Neutrophil (primary cell): ENCODE results near the gene MOB3A.
A peak's percentile ranks its signal among the peaks of the same experiment; 100 is the strongest.

Experiments
- H3K27ac ChIP-seq: fragments of 200-600 bp; sonication (generic); 2 replicates; pipeline ENCODE4 v1.5.1; 2016; ENCODE audit warnings: mild to moderate bottlenecking, moderate library complexity
- H3K27me3 ChIP-seq: fragments of 200-600 bp; sonication (generic); 2 replicates; pipeline ENCODE4 v1.6.0; 2016; ENCODE audit warnings: mild to moderate bottlenecking
- H3K36me3 ChIP-seq: fragments of 200-600 bp; sonication (generic); 2 replicates; pipeline ENCODE4 v1.5.1; 2017
- H3K4me1 ChIP-seq, 2 experiments: fragments of 200-600 bp in 1 of 2; sonication (generic) in 1 of 2; 1 replicate in 1 of 2; 2 replicates in 1 of 2; pipeline versions ENCODE4 v1.5.1 to v1.6.1; 2013 to 2016; ENCODE audit warnings: low read depth in 1 of 2, low read length in 1 of 2, mild to moderate bottlenecking in 1 of 2, moderate library complexity in 1 of 2; ENCODE audit not compliant: control insufficient read depth in 1 of 2, insufficient read depth in 1 of 2
- H3K4me3 ChIP-seq, 2 experiments: fragments of 200-600 bp in 1 of 2; sonication (generic) in 1 of 2; 1 replicate in 1 of 2; 2 replicates in 1 of 2; pipeline ENCODE4 v1.5.1; 2013 to 2016; ENCODE audit warnings: low read depth in 1 of 2, low read length in 1 of 2, mild to moderate bottlenecking in 1 of 2, moderate library complexity in 1 of 2
- H3K9me3 ChIP-seq: fragments of 200-600 bp; sonication (generic); 2 replicates; pipeline ENCODE4 v1.5.1; 2016
- TF ChIP-seq, protein P1 (sequence below): fragments of 200-600 bp; sonication (generic); IDR thresholded peaks from 2 replicates; pipeline ENCODE4 v1.5.1; 2016; ENCODE audit warnings: antibody characterized with exemption

Gene MOB3A

DNA sequence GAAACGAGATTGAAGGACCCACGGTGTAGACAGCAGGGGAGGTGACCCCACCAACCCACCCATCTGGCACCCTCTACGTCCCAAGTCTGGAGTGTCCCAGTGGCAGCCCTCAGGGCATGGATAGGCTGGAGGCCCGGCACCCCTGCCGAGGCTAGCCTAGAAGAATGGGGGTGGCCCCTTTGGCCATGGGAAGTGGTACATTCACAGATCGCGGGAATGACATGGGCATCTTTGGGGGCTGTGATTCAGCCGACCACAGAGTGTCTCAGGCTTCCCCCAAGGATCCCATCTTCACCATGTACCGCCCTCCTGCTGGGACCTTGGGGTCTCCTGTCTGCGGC lies 33.8 kb downstream of the MOB3A start:
- H3K9me3 ChIP-seq: no peaks in the 10 kb centered on the region
- H3K4me3 ChIP-seq: peak overlapping the region; percentile 89 to 90
- peaks cover 34 to 36% of the 10 kb centered on the region in 2 experiments for H3K4me1 ChIP-seq
- peak overlapping the region; percentile 99 for H3K27ac ChIP-seq
- H3K36me3 ChIP-seq: peaks cover 15% of the 10 kb centered on the region
- no peaks in the 10 kb centered on the region for H3K27me3 ChIP-seq
- TF ChIP-seq, protein P1, sequence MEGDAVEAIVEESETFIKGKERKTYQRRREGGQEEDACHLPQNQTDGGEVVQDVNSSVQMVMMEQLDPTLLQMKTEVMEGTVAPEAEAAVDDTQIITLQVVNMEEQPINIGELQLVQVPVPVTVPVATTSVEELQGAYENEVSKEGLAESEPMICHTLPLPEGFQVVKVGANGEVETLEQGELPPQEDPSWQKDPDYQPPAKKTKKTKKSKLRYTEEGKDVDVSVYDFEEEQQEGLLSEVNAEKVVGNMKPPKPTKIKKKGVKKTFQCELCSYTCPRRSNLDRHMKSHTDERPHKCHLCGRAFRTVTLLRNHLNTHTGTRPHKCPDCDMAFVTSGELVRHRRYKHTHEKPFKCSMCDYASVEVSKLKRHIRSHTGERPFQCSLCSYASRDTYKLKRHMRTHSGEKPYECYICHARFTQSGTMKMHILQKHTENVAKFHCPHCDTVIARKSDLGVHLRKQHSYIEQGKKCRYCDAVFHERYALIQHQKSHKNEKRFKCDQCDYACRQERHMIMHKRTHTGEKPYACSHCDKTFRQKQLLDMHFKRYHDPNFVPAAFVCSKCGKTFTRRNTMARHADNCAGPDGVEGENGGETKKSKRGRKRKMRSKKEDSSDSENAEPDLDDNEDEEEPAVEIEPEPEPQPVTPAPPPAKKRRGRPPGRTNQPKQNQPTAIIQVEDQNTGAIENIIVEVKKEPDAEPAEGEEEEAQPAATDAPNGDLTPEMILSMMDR: no peak

DNA sequence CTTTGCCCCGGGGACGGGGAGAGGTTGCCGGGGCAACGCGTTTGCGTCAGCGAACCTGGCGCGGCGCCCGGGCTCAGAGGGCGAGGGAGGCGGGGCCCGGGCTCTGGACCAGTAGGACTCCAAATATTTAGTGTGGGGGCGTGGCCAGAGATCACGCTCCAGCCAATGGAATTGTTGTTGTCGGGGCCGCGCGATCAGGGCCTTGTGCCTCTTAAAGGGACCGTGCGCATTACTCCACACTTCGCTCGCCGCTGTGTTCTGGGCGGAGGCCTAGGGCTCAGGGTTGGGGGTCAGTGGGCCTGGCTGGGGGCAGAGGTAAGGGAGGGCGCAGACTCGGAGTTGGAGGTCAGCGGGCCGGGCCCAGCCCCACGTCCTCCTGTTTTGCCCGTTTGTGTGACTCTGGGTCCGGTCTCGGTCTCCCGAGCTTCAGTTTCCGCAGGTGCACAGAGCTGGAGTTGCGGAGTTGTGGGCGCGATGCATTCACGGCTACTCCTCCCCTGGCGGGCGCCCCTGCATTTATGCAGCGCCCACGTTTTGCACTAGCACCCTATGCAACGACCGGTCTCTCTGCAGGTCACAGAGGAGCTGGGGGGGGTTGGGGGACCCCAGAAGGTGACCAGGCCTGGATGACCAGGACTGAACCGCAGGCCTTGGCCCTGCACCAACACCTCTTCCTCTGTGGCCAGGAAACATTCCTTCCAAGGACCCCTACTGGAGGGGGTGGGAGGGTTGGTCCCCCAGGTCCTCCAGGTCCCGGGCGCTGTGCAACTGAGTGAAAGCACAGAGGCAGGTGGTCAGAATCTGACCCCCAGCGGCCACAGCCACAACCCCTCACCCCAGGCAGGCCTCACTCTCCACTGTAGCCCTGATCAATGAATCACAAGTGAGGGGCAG lies 34.4 kb downstream of the MOB3A start:
- Histone ChIP-seq H3K27me3 (no peaks in the 10 kb centered on the region), H3K36me3 (peaks cover 15% of the 10 kb centered on the region), H3K4me1 (peaks cover 40 to 42% of the 10 kb centered on the region in 2 experiments), H3K9me3 (no peaks in the 10 kb centered on the region), H3K27ac (peak overlapping the region; percentile 99), H3K4me3 (peak overlapping the region; percentile 89 to 90)
- TF ChIP-seq, protein P1: peak; percentile 14

DNA sequence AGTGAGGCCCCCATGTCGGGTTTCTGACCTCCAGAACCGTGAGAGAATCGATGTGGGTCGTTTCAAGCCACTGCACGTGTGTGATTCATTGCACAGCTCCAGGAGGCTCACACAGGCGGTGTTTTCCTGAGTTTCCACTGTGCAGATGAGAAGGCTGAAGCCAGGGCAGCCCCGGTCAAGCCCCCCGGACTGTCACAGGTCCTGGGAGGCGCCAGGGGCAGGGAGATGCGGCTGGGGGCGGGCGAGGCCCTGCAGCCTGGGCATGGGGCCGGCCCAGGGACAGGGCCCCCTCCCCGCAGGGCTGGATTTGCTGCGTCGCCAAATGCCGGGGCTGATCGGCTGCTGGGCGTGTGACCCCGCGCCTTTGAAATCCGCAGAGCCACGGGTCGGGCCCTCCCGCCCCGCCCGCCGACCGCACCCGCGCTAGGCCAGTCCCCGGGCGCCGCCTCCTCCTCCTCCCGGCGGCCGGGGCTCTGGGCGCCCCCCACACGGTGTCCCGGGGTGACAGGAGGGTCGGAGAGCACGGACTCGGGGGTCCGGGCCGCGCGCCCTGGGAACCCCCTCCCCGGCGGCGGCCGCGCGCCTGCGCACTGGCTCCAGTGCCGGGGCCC lies 35.1 kb downstream of the MOB3A start:
- Histone ChIP-seq H3K27me3 (no peaks in the 10 kb centered on the region), H3K4me3 (peak overlapping the region; percentile 89 to 90), H3K27ac (peak overlapping the region; percentile 99), H3K4me1 (peaks cover 46 to 50% of the 10 kb centered on the region in 2 experiments), H3K36me3 (peaks cover 15% of the 10 kb centered on the region), H3K9me3 (no peaks in the 10 kb centered on the region)
- TF ChIP-seq, protein P1: no peak

DNA sequence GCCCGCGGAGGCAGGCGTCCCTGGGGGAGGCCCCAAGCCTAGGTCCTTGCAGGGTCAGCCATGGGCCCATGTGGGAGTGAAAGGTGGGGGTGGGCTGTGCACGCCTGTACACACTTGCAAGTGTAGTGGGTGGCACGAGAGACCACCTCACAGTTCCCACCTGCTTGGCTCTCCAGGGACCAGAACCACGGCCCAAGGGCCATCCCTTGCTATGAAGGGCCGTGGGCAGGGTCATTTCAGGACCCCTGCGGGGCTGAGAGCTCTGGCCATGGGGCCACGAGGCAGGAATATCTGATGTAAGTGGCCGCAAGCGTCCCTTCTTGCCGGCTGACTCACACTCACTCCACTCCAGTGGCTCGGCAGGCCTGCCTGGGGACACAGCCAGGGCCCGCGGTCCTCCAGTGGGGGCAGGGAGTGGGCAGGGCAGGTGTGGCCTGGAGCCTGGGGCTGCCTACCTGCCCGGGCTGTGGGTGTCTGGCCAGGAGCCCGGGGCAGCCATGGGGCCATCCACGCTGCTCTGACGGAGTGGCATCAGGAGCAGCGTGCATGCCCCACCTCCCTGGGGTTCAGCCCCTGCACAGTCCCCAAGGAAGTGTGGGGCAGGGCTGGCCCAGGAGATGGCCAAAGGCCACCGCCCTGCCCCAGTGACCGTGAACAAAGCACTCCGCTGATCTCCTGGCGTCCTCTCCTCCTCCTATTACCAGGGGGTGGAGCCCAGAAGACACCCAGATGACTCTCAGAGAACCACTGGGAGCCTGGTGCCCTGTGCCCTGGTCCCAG lies 36.5 kb downstream of the MOB3A start:
- TF ChIP-seq, protein P1: no peak
- Histone ChIP-seq H3K4me1 (peaks cover 54 to 59% of the 10 kb centered on the region in 2 experiments), H3K27ac (peak overlapping the region; percentile 99), H3K27me3 (no peaks in the 10 kb centered on the region), H3K4me3 (peak overlapping the region; percentile 89 to 90), H3K36me3 (peaks cover 3% of the 10 kb centered on the region), H3K9me3 (no peaks in the 10 kb centered on the region)

GRCh38 chr19:2058570-2059421 lies 37.3 kb downstream of the MOB3A start:
- TF ChIP-seq, protein P1: no peak
- Histone ChIP-seq H3K4me1 (peaks cover 54 to 59% of the 10 kb centered on the region in 2 experiments), H3K4me3 (no peak overlapping the region)

More at GRCh38 chr19:2058570-2059421, 37.3 kb downstream of the MOB3A start:
- H3K27ac ChIP-seq: peak overlapping the region; percentile 98
- H3K9me3 ChIP-seq: no peaks in the 10 kb centered on the region
- H3K27me3 ChIP-seq: no peaks in the 10 kb centered on the region
- no peaks in the 10 kb centered on the region for H3K36me3 ChIP-seq
